A673 (cell line): Measurements from ENCODE around the gene CLEC10A.

Experiments used
- CTCF ChIP-seq: fragments of 300-800, 200-600 bp; sonication (generic); conservative IDR thresholded peaks from 2 replicates; pipeline ENCODE4 v1.5.1; 2017; ENCODE audit warnings: low read depth, mild to moderate bottlenecking, antibody characterized with exemption, low read length, moderate library complexity, mixed read lengths
- EZH2 ChIP-seq: fragments of 200-600 bp; sonication (generic); IDR thresholded peaks from 2 replicates; pipeline ENCODE4 v1.6.1; 2017; ENCODE audit warnings: borderline replicate concordance, low read depth, mild to moderate bottlenecking, mixed read lengths, antibody characterized with exemption, low read length; ENCODE audit not compliant: poor library complexity, severe bottlenecking

GRCh38 chr17:7048968-7049367, 31.1 kb downstream of the CLEC10A start:
- TF ChIP-seq CTCF: no peak
- no peak for TF ChIP-seq EZH2
